HepG2 (cell line): Measurements from ENCODE around the gene TACC2.

Experiments
- IRF2 ChIP-seq: IDR thresholded peaks from 2 replicates; pipeline ENCODE4 v1.6.1; 2018; ENCODE audit warnings: missing genetic modification reagents, missing compliant biosample characterization
- TARDBP ChIP-seq: sonication (generic); formaldehyde crosslinking; IDR thresholded peaks from 2 replicates; pipeline ENCODE4 v1.8.0; 2022; ENCODE audit warnings: mild to moderate bottlenecking, missing genetic modification reagents

DNA sequence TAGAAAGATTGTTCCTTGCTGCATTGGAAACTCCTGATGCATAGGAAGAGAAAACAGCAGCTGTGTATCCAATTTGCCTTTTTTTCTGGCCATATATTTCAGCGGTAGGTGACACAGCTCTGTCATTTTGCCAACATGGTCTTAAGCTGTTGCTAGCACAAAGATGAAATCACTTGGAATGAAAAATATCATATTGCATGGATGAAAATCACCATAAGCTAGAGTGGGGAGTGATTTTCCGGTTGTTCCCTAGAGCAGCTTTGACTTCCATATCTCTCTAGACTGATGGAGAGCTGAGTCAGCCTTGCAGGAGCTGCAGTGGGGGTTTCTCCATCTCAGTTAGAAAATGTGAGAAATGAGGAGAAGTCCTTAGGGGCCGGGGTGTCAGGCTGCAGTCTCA lies 243.8 kb downstream of the TACC2 start:
- TF ChIP-seq IRF2 (CRISPR knock-in tag) (no peak), TARDBP (CRISPR knock-in tag) (no peak)
